Measurements from ENCODE around the gene AOC2. TPM values are rescaled to one million over a fixed set of nuclear protein-coding genes. Genes with fewer than 3 reads are reported as not detected.
"Not testable (repeated sequence)": the region's sequence is repeated elsewhere in the genome, so short reads cannot be mapped to it uniquely, and the experiment has no call there.

Gene AOC2
- total RNA-seq, 1 donor from 2014 or later, result 5.0 TPM

- not testable (repeated sequence) for H3K4me3 Mint-ChIP-seq (ENCODE audit: unreplicated experiment); DNase-seq (ENCODE audit: low read depth); FAIRE-seq; H3K27ac Mint-ChIP-seq (ENCODE audit: unreplicated experiment); H3K4me1 Mint-ChIP-seq (ENCODE audit: low read depth, unreplicated experiment); H2AFZ ChIP-seq (ENCODE audit: low read depth, low read length); H3K36me3 ChIP-seq (ENCODE audit: insufficient read depth, low read length); H3K4me3 ChIP-seq (ENCODE audit: insufficient read depth, low read depth, low read length); H3K9ac ChIP-seq (ENCODE audit: low read length); H4K20me1 ChIP-seq (ENCODE audit: insufficient read depth, low read length); H3K79me2 ChIP-seq (ENCODE audit: insufficient read depth, low read length); H3K4me2 ChIP-seq (ENCODE audit: low read length); H3K9me3 ChIP-seq (ENCODE audit: insufficient read depth, low read depth, low read length); H3K27me3 ChIP-seq (ENCODE audit: insufficient read depth, low read length); H3K9me3 Mint-ChIP-seq (ENCODE audit: unreplicated experiment); H3K27ac ChIP-seq (ENCODE audit: low read depth, low read length); H3K4me1 ChIP-seq (ENCODE audit: insufficient read depth, low read length)
- Mint-ChIP-seq H3K27me3 (ENCODE audit: low read depth, unreplicated experiment) (peaks cover 24% of the 10 kb centered on the region), H3K36me3 (ENCODE audit: low read depth, unreplicated experiment) (peaks cover 16% of the 10 kb centered on the region)
These were observed 12.1 kb downstream of the AOC2 start for GRCh38 chr17:42856516-42856915.

GRCh38 chr17:42857389-42857788, 13.0 kb downstream of the AOC2 start:
- no peaks in the 10 kb centered on the region for H3K27me3 ChIP-seq (ENCODE audit: insufficient read depth, low read length)
- no peaks in the 10 kb centered on the region for H3K79me2 ChIP-seq (ENCODE audit: insufficient read depth, low read length)
- peaks cover 2% of the 10 kb centered on the region for H3K4me1 Mint-ChIP-seq (ENCODE audit: low read depth, unreplicated experiment)
- FAIRE-seq (no peak), DNase-seq (ENCODE audit: low read depth) (no peak)
- no peak overlapping the region for H3K27ac ChIP-seq (ENCODE audit: low read depth, low read length)
- H3K4me1 ChIP-seq (ENCODE audit: insufficient read depth, low read length), result no peaks in the 10 kb centered on the region
- no peaks in the 10 kb centered on the region for H3K9me3 Mint-ChIP-seq (ENCODE audit: unreplicated experiment)
- no peaks in the 10 kb centered on the region for H3K9me3 ChIP-seq (ENCODE audit: insufficient read depth, low read depth, low read length)
- H3K4me2 ChIP-seq (ENCODE audit: low read length), result no peak overlapping the region
- peaks cover 16% of the 10 kb centered on the region for H3K36me3 Mint-ChIP-seq (ENCODE audit: low read depth, unreplicated experiment)
- H3K36me3 ChIP-seq (ENCODE audit: insufficient read depth, low read length), result no peaks in the 10 kb centered on the region
- H3K27me3 Mint-ChIP-seq (ENCODE audit: low read depth, unreplicated experiment), result peaks cover 24% of the 10 kb centered on the region
- H2AFZ ChIP-seq (ENCODE audit: low read depth, low read length), result no peak overlapping the region
- H4K20me1 ChIP-seq (ENCODE audit: insufficient read depth, low read length), result no peaks in the 10 kb centered on the region
- H3K9ac ChIP-seq (ENCODE audit: low read length), result no peak overlapping the region
- H3K27ac Mint-ChIP-seq (ENCODE audit: unreplicated experiment), result no peak overlapping the region
- H3K4me3 Mint-ChIP-seq (ENCODE audit: unreplicated experiment), result no peak overlapping the region
- H3K4me3 ChIP-seq (ENCODE audit: insufficient read depth, low read depth, low read length), result no peak overlapping the region
- TF ChIP-seq EZH2 (IDR thresholded peaks at IDR 0.05; ENCODE audit: insufficient read depth, low read length), result no peak
- TF ChIP-seq, protein P1, sequence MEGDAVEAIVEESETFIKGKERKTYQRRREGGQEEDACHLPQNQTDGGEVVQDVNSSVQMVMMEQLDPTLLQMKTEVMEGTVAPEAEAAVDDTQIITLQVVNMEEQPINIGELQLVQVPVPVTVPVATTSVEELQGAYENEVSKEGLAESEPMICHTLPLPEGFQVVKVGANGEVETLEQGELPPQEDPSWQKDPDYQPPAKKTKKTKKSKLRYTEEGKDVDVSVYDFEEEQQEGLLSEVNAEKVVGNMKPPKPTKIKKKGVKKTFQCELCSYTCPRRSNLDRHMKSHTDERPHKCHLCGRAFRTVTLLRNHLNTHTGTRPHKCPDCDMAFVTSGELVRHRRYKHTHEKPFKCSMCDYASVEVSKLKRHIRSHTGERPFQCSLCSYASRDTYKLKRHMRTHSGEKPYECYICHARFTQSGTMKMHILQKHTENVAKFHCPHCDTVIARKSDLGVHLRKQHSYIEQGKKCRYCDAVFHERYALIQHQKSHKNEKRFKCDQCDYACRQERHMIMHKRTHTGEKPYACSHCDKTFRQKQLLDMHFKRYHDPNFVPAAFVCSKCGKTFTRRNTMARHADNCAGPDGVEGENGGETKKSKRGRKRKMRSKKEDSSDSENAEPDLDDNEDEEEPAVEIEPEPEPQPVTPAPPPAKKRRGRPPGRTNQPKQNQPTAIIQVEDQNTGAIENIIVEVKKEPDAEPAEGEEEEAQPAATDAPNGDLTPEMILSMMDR (IDR thresholded peaks at IDR 0.05; ENCODE audit: insufficient read depth, low read depth, low read length), result no peak

GRCh38 chr17:42865638-42866094, 21.3 kb downstream of the AOC2 start:
- no peak overlapping the region for H2AFZ ChIP-seq (ENCODE audit: low read depth, low read length)
- Mint-ChIP-seq H3K4me3 (ENCODE audit: unreplicated experiment) (no peak overlapping the region), H3K27ac (ENCODE audit: unreplicated experiment) (no peak overlapping the region), H3K9me3 (ENCODE audit: unreplicated experiment) (peaks cover 5% of the 10 kb centered on the region), H3K4me1 (ENCODE audit: low read depth, unreplicated experiment) (peaks cover 6% of the 10 kb centered on the region), H3K27me3 (ENCODE audit: low read depth, unreplicated experiment) (peaks cover 11% of the 10 kb centered on the region), H3K36me3 (ENCODE audit: low read depth, unreplicated experiment) (peaks cover 1% of the 10 kb centered on the region)
- no peaks in the 10 kb centered on the region for H3K27me3 ChIP-seq (ENCODE audit: insufficient read depth, low read length)
- H3K4me1 ChIP-seq (ENCODE audit: insufficient read depth, low read length), result peaks cover 4% of the 10 kb centered on the region
- H3K27ac ChIP-seq (ENCODE audit: low read depth, low read length), result no peak overlapping the region
- no peak overlapping the region for H3K4me3 ChIP-seq (ENCODE audit: insufficient read depth, low read depth, low read length)
- FAIRE-seq (no peak), DNase-seq (ENCODE audit: low read depth) (no peak)
- H3K4me2 ChIP-seq (ENCODE audit: low read length), result no peak overlapping the region
- no peaks in the 10 kb centered on the region for H3K79me2 ChIP-seq (ENCODE audit: insufficient read depth, low read length)
- TF ChIP-seq, protein P1 (IDR thresholded peaks at IDR 0.05; ENCODE audit: insufficient read depth, low read depth, low read length), result no peak
- TF ChIP-seq EZH2 (IDR thresholded peaks at IDR 0.05; ENCODE audit: insufficient read depth, low read length), result no peak
- no peak overlapping the region for H3K9ac ChIP-seq (ENCODE audit: low read length)
- no peaks in the 10 kb centered on the region for H3K36me3 ChIP-seq (ENCODE audit: insufficient read depth, low read length)
- peaks cover 3% of the 10 kb centered on the region for H3K9me3 ChIP-seq (ENCODE audit: insufficient read depth, low read depth, low read length)
- H4K20me1 ChIP-seq (ENCODE audit: insufficient read depth, low read length), result no peaks in the 10 kb centered on the region
